Tibial artery (tissue), 4 donors: ENCODE data around the gene ANKRD11.

ENCODE experiments used
- DNase-seq, 2 donors: peaks; one replicate each; pipeline ENCODE4 v3.0.0-alpha.2; 2019
- H3K27ac ChIP-seq, 2 donors: fragments of 200-600 bp; sonication (generic) in 1 of 2; 1 replicate in 1 of 2; 2 replicates in 1 of 2; pipeline ENCODE4 v1.5.1; 2018 to 2019; ENCODE audit warnings: mild to moderate bottlenecking in 1 of 2
- H3K27me3 ChIP-seq, 2 donors: fragments of 200-600 bp; sonication (generic) in 1 of 2; one replicate each; pipeline versions ENCODE4 v1.5.1 to v1.6.0; 2016 to 2019
- H3K36me3 ChIP-seq, 3 donors: fragments of 200-600 bp; sonication (generic) in 2 of 3; one replicate each; pipeline ENCODE4 v1.5.1; 2016 to 2019; ENCODE audit warnings: mild to moderate bottlenecking in 2 of 3
- H3K4me1 ChIP-seq, 4 donors: fragments of 200-600 bp; sonication (generic) in 2 of 4; 1 replicate in 3 of 4; 2 replicates in 1 of 4; pipeline ENCODE4 v1.5.1; 2016 to 2019
- H3K4me3 ChIP-seq, 2 donors: fragments of 200-600 bp; sonication (generic) in 1 of 2; 1 replicate in 1 of 2; 2 replicates in 1 of 2; pipeline ENCODE4 v1.5.1; 2018 to 2019; ENCODE audit warnings: mild to moderate bottlenecking in 2 of 2
- H3K9me3 ChIP-seq, 3 donors: fragments of 200-600 bp; sonication (generic) in 1 of 3; one replicate each; pipeline ENCODE4 v1.5.1; 2016 to 2019
- intact Hi-C: fragments of 100-400 bp; cut with DNase I; formaldehyde crosslinking; loops from one replicate; pipeline ENCODE4 v1.15.0; 2023; ENCODE audit warnings: low total_unique reads
- TF ChIP-seq, protein P1 (sequence below), 2 experiments: fragments of 200-600 bp in 1 of 2; fragments of 450-650 bp in 1 of 2; IDR thresholded peaks; one replicate each; pipeline ENCODE4 v1.5.1; 2017 to 2019; ENCODE audit warnings: antibody characterized with exemption in 2 of 2, mild to moderate bottlenecking in 1 of 2, moderate library complexity in 1 of 2

Gene ANKRD11

GRCh38 chr16:89452925-89453324 is 37.4 kb downstream of the ANKRD11 start:
- no peak overlapping the region for H3K4me3 ChIP-seq
- no peaks in the 10 kb centered on the region for H3K9me3 ChIP-seq
- no peak for DNase-seq
- no peaks in the 10 kb centered on the region for H3K27me3 ChIP-seq
- peaks cover 0 to 76% (median 29%) of the 10 kb centered on the region in 4 donors for H3K4me1 ChIP-seq
- intact Hi-C loops = no loop called here
- TF ChIP-seq, protein P1, sequence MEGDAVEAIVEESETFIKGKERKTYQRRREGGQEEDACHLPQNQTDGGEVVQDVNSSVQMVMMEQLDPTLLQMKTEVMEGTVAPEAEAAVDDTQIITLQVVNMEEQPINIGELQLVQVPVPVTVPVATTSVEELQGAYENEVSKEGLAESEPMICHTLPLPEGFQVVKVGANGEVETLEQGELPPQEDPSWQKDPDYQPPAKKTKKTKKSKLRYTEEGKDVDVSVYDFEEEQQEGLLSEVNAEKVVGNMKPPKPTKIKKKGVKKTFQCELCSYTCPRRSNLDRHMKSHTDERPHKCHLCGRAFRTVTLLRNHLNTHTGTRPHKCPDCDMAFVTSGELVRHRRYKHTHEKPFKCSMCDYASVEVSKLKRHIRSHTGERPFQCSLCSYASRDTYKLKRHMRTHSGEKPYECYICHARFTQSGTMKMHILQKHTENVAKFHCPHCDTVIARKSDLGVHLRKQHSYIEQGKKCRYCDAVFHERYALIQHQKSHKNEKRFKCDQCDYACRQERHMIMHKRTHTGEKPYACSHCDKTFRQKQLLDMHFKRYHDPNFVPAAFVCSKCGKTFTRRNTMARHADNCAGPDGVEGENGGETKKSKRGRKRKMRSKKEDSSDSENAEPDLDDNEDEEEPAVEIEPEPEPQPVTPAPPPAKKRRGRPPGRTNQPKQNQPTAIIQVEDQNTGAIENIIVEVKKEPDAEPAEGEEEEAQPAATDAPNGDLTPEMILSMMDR (IDR thresholded peaks at IDR 0.05) = no peak
- no peaks in the 10 kb centered on the region for H3K36me3 ChIP-seq
- H3K27ac ChIP-seq = no peak overlapping the region

GRCh38 chr16:89452241-89452640 is 38.1 kb downstream of the ANKRD11 start:
- intact Hi-C loops = no loop called here
- H3K9me3 ChIP-seq = no peaks in the 10 kb centered on the region
- TF ChIP-seq, protein P1 (IDR thresholded peaks at IDR 0.05) = no peak
- no peaks in the 10 kb centered on the region for H3K36me3 ChIP-seq
- peaks cover 0 to 76% (median 32%) of the 10 kb centered on the region in 4 donors for H3K4me1 ChIP-seq
- H3K4me3 ChIP-seq = no peak overlapping the region
- no peak for DNase-seq
- no peaks in the 10 kb centered on the region for H3K27me3 ChIP-seq
- no peak overlapping the region for H3K27ac ChIP-seq

DNA sequence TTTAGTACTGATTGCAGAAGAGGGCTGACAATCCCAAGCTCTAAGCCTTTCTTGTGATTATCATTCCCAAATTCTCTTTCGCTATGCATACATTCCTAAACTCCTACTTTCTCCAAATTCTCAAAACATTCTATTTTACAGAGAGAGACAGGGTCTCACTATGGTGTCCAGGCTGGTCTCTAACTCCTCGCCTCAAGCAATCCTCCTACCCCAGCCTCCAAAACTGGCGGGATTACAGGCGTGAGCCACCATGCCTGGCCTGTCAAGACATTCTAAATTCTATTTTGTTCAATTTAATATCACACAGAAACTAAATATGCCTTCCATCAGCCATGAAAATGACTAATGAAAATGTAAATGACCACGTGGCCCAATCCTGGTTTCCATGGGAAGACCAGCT is 39.8 kb downstream of the ANKRD11 start:
- Histone ChIP-seq H3K27me3 (no peaks in the 10 kb centered on the region), H3K4me1 (peaks cover 0 to 75% (median 36%) of the 10 kb centered on the region in 4 donors), H3K9me3 (no peaks in the 10 kb centered on the region), H3K36me3 (no peaks in the 10 kb centered on the region), H3K27ac (no peak overlapping the region), H3K4me3 (no peak overlapping the region)
- no peak for DNase-seq
- TF ChIP-seq, protein P1 (IDR thresholded peaks at IDR 0.05) = no peak
- intact Hi-C loops = no loop called here

GRCh38 chr16:89449726-89450335 is 40.5 kb downstream of the ANKRD11 start:
- intact Hi-C loops = no loop called here
- Histone ChIP-seq H3K27me3 (no peaks in the 10 kb centered on the region), H3K36me3 (no peaks in the 10 kb centered on the region), H3K9me3 (no peaks in the 10 kb centered on the region), H3K4me1 (peaks cover 0 to 76% (median 40%) of the 10 kb centered on the region in 4 donors), H3K4me3 (no peak overlapping the region), H3K27ac (no peak overlapping the region)
- TF ChIP-seq, protein P1 (IDR thresholded peaks at IDR 0.05) = no peak
- DNase-seq = no peak

DNA sequence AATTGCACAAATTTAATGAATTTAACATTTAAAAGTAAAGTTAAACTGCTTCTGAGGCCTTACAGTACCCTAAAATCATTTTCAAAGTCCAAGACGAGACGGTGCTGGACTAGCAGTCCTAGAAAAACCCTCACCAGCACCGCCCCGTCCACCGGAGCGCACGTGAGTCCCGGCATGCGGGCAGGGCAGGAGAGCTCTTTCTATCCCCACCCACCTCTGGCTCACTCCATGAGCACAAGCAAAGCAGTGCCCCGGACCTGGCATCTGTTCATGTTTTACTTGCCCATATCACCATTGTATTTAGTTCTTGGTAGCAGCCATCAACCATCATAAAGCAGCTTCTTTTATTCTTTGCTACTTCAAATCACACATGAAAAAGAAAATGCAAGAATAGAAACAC is 41.7 kb downstream of the ANKRD11 start:
- Histone ChIP-seq H3K4me3 (no peak overlapping the region), H3K4me1 (peaks cover 2 to 82% (median 45%) of the 10 kb centered on the region in 4 donors), H3K9me3 (no peaks in the 10 kb centered on the region), H3K36me3 (no peaks in the 10 kb centered on the region), H3K27me3 (no peaks in the 10 kb centered on the region), H3K27ac (no peak overlapping the region)
- DNase-seq = no peak
- TF ChIP-seq, protein P1 (IDR thresholded peaks at IDR 0.05) = no peak
- intact Hi-C loops = no loop called here

DNA sequence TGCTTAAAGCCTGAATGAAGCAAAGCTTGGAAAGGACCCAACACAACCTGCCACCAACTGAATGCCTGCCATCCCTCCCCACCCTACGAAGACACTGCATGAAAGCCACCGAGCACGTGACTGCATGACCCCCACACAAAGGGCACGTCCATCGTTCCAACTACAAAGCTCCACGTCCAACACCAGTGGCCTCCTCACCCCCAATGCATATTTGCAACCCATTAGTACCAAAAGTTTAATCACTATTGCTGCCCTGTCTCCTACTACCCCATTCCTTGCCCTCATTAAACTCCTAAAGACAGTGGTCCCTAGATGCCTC is 43.4 kb downstream of the ANKRD11 start:
- H3K36me3 ChIP-seq = no peaks in the 10 kb centered on the region
- peaks cover 16 to 84% (median 53%) of the 10 kb centered on the region in 4 donors for H3K4me1 ChIP-seq
- no peak overlapping the region for H3K4me3 ChIP-seq
- no peak overlapping the region for H3K27ac ChIP-seq
- intact Hi-C loops = no loop called here
- DNase-seq = no peak
- no peaks in the 10 kb centered on the region for H3K27me3 ChIP-seq
- H3K9me3 ChIP-seq = no peaks in the 10 kb centered on the region
- TF ChIP-seq, protein P1 (IDR thresholded peaks at IDR 0.05) = no peak
